ENCODE results near the gene RIN2.

Gene RIN2

GRCh38 chr20:19761841-19762240 lies 3.8 kb downstream of the RIN2 start:
- FAIRE-seq (no peak), DNase-seq (ENCODE audit: low spot score) (no peak)

DNA sequence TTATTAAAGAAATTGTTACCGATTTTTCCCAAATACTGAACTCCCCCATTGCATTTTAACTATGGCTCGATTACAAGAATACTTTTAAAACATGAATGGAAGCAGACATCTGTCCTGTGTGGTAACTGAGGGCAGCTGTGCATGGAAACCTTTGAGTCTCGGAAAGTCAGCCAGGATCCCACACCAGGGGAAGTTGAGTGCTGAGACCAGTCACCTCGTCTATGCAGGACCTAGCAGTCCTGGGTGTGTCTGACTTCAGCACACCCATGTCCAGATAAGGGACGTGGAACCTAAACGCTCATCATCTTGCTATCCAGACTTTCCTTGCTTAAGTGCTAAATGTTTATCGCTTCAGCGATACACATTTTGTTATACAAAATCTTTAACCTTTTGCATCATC lies 6.1 kb downstream of the RIN2 start:
- FAIRE-seq (no peak), DNase-seq (ENCODE audit: low spot score) (no peak)

DNA sequence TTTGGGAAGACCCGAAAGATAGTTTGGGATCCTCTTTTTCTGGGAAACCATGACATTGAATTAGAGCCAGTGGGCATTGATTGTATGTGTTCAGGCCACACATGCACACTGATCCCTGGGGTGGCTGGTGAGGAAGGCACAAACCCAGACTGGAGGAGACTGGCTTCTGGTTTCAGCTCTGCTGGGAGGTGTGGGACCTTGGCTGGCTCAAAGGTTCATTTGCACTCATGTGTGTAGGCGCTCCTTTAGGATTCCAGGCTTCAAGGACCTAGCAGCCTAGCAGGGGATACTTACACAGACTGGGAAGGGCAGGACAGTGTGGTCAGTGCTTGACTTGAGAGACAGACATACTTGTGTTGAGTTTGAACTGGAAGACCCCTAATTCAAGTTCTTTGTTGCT lies 7.2 kb downstream of the RIN2 start:
- FAIRE-seq, result no peak
- DNase-seq (ENCODE audit: low spot score), result no peak

DNA sequence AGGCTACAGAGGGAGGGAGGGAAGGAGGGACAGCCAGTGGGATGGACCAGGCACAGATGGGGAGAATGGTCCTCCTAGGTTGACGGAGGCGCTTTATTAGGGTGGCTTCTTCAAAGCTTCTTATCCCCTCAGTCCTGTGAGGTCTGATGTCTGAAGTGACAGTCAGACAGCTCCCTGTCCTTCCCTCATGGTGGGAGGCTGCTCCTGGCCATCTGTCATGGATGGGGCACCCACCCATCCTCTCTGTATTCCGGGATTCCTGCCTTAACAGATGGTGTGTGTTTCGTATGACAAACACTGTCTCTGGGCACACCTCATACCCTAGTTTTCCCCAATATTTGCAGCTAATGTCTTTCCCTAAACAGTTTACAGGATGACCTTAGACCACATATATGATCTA lies 7.9 kb downstream of the RIN2 start:
- FAIRE-seq (no peak), DNase-seq (ENCODE audit: low spot score) (no peak)

DNA sequence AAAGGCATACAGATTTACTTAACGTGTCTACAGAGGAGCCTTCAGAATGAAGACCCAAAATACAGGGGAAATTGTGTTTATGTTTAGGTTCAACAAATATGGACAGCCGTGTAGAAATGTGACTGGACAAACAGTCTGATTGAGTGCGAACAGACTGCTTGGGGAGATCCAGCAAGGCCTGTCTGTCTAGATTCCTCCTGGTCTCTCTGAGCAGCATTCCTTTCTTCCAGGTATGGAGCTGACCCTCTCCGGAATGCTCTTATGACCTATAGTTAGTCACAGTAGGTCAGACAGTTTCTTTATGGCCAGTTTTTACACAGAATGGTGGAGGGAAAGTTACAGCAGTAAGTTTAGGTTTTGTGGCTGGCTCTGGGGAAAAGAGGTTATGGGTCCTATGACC lies 9.0 kb downstream of the RIN2 start:
- no peak for FAIRE-seq
- no peak for DNase-seq (ENCODE audit: low spot score)

DNA sequence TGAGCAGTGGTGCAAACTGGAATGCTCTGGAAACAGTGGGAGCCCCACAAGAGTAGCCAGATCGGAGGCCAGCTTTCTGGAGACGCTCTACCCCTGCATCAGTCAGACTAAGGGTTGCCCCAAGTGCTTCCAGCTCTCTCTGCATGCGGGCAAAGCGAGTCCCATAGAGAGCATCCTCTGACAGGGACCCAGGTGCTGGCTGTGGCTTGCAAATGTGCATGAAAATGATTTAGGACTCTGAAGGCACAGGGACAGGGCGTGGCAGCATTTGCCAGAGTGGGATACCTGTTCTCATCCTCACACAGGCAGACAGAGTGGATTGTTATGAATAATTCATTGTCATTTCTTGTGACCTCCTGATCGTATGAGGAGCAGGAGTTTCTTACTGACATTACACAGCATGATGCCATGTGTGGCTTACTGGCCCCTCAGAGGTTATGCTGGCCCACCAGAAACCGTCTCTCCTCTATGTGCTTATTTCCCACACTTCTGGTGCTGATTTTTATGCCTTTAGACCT lies 10.3 kb downstream of the RIN2 start:
- no peak for DNase-seq (ENCODE audit: low spot score)
- FAIRE-seq, result no peak

GRCh38 chr20:19769507-19769906 lies 11.4 kb downstream of the RIN2 start:
- no peak for DNase-seq (ENCODE audit: low spot score)
- FAIRE-seq, result no peak

- DNase-seq (ENCODE audit: low spot score) (no peak), FAIRE-seq (no peak)
Measured at GRCh38 chr20:19770375-19770774, 12.3 kb downstream of the RIN2 start.

DNA sequence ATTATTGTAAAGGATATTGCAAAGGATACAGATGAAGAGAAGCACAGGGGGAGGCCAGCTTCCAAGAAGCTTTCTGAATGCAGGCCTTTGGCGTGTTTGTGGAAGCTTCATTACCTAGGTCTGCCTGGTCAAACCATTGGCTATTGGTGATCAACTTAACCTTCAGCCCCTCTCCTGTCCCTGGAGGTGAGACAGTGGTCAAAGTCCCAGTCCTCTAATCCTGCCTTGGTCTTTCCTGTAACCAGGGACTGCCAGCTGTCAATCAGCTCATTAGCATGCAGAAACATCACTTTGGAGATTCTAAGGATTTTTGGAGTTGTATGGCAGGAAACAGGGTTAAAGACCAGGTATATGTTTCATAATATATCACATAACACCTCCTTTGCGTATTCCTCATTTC lies 13.0 kb downstream of the RIN2 start:
- FAIRE-seq (no peak), DNase-seq (ENCODE audit: low spot score) (no peak)

DNA sequence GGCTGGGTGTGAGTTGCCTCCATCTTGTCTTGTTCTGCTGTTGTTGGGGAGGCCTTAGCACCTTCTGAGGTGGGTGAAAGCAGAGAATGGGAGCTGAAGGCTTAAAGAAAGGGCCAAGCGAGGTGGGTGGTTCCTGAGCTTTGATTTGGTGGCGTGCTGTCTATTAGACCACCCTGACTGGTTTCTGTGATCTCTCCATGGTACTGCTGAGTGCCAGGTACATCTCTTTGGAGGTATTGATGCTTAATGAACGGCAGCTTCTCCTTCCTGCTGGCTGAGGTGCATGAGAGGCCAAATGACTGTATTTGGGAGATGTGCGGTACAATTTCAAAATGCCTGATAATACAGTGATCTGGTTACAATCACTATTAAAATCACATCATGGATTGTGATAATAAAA lies 15.4 kb downstream of the RIN2 start:
- DNase-seq (ENCODE audit: low spot score), result no peak
- FAIRE-seq, result no peak

DNA sequence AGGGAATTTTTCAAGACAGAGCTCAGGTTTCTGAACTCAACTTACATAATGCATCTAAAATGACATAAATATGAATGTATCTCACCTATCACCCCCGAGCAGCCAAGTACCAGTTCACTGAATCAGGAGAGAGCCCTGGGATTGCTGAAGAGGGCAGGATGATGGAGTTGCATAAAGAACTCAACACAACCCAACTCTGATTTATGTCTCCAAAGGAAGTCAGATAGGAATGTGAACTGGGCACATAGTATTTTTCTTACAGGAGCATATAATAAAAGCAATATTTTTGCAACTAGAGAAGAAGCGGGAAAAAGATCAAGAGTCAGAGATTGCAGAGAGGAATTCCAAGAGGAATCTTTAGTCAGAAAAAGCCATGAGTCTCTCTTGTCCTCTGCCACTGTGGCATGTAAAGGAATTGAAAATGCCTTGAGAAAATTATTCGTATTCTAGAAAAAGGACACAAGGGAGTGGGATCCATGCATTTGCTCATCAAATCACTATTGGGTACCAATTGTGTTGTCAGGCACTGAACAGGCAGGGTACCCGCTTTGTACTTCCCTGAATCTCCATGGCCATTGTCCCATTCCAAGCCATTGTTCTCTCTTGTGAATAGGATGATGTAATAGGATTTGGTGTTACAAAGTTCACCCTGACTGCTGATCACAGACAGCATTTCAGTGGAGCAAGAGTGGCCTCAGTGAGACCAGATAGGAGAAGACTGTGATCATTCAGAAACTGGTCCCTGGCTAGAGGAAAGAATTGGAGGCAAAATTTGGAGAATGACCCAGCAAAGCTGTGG lies 16.3 kb downstream of the RIN2 start:
- FAIRE-seq (no peak), DNase-seq (ENCODE audit: low spot score) (no peak)

GRCh38 chr20:19775353-19776253 lies 17.5 kb downstream of the RIN2 start:
- FAIRE-seq (no peak), DNase-seq (ENCODE audit: low spot score) (no peak)

DNA sequence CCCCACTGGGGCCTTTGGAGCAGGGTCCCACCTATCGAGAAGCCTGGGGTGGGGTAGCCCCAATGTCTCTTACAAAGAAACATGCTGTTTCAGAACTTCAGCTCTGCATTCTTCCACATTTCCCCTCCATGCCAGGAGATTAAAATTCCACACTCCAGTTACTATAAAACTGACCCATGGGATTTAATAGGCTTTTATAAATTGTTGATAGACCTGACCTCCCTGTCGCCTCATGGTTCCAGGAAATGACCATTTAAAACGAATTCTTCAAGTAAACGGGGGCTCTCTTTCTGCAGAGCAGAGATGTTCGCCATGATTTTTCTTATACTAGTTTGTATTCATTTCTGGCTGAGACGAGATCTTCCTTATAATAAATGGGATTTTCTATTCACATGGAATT lies 19.3 kb downstream of the RIN2 start:
- DNase-seq (ENCODE audit: low spot score) (no peak), FAIRE-seq (no peak)

DNA sequence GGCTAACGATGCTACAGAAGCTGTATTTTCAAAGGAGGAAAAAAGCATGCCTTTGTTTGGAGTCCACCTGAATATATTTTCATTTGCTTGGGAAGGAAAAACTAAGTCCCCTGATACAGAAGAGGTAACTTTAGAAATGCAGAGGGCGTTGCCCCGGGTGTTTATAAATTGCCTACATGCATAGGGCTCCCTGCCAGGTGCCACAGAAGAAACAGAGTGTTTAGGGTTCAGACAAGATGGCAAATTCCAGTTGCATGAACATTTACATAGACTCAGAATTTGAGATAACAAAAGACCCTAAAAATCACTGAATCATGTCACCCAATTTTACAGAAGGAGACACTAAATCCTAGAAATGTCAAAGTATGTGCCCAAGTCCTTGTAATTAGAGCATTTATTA lies 19.9 kb downstream of the RIN2 start:
- FAIRE-seq, result no peak
- no peak for DNase-seq (ENCODE audit: low spot score)

GRCh38 chr20:19778404-19778803 lies 20.3 kb downstream of the RIN2 start:
- FAIRE-seq (no peak), DNase-seq (ENCODE audit: low spot score) (no peak)

DNA sequence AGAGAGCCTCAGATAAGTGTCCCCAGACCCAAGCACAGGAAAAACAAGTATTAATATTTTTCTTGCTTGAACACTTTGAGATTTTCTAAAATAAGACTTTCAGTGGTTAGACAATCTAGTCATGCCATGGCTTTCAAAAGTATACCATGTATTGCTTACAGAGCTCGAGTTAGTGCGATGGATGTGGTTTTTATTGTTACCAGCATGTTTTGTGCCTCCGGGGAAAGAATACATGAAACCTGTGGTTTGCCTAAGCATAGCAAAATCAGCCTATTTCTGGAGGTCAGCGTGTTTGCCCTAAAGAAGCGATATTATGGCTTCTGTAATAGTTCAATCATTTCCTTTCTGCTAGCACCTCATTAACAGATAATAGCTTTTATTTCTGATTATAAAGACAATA lies 21.6 kb downstream of the RIN2 start:
- no peak for DNase-seq (ENCODE audit: low spot score)
- FAIRE-seq, result no peak

- no peak for FAIRE-seq
- DNase-seq (ENCODE audit: low spot score), result no peak
Measured at GRCh38 chr20:19780261-19780660, 22.2 kb downstream of the RIN2 start.

DNA sequence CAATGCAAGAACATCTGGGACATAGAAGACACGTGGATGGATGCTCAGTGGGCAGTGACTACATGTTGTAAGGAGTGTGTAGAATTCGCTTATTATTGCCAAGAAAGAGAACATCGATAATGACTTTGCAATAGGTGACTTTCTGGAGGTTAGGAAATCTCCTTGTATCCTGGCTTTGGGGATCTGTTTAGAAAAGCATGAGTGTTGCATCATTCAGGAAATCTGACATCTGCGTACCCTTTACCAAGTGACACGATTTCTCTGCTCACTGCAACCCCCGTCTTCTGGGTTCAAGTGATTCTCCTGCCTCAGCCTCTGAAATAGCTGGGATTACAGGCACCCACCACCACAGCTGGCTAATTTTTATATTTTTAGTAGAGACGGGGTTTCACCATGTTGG lies 23.2 kb downstream of the RIN2 start:
- FAIRE-seq (no peak), DNase-seq (ENCODE audit: low spot score) (no peak)

DNA sequence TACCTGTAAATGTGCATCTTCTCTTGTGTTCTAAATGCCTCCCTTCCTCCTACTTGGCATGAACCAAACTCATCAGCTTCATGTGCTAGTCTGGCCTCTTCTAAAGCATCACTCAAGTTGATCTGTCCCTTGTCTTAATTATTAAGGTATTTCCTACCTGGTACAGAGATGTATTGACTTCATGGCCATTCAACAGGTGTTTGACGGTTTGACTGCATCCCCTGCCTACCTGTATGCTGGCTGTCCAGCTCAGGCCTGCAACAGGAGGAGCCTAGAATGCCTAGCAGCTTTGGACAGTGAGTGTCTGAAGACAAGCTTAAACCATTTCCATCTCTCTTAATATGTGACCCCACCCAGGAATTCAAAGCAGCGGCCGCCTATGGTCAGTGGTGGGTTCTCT lies 24.6 kb downstream of the RIN2 start:
- FAIRE-seq (no peak), DNase-seq (ENCODE audit: low spot score) (no peak)

- DNase-seq (ENCODE audit: low spot score) (no peak), FAIRE-seq (no peak)
Measured at GRCh38 chr20:19783966-19784401, 25.9 kb downstream of the RIN2 start.

DNA sequence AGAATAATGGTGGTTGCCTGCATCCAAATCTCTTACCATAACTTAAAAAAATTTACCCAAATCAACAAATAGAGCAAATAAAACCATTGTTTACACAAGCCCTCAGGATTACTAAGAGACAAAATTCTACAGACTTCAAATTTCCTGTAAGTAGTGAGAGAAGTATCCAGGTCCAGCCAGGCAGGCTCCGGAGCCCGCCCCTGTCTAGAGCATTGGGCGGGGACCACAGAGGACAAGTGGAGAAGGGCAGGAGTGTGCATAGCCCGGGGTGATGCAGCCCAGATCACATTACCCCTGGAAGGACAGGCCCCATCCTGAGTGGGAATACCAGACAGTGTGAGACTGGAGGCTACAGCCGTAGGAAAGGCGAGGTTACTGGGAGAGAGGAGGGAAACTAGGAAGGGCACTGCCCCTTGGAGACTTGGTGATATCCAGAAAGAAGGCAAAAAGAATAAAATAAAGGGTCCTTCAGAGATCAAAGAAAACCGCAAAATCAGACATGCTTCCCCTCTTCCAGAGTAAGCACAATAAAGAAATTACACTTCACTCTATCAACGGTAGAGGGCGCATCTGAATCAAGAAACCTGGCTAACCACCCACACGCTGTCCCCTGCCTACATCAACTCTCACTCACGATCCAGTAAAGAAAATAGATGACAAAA lies 26.6 kb downstream of the RIN2 start:
- DNase-seq (ENCODE audit: low spot score), result peak; percentile 66
- FAIRE-seq, result peak; percentile 62

Measured in RCC 7860 (cell line).